Measurements from ENCODE around the gene POGZ. TPM values are rescaled to one million over a fixed set of nuclear protein-coding genes. Genes with fewer than 3 reads are reported as not detected.
"Not testable (repeated sequence)": the region's sequence is repeated elsewhere in the genome, so short reads cannot be mapped to it uniquely, and the experiment has no call there.

The POGZ gene
- total RNA-seq, 1 experiment from 2014 or later: 128 TPM

DNA sequence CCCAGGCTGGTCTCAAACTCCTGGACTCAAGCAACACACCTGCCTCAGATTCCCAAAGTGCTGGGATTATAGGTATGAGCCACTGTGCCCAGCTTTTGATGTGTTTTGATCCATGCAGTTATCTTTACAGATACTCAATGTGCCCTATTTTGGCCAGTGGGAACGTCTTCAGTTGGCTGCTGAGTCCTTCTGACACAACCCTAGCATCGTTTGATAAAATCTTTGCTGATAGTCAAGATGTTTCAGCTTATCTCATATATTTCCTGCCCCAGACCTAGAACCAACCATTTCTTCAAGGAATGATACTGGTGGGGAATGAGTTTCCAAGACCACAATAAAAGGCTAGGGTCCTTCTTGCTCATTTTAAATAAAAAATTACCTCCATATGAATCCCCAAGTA lies 11.6 kb downstream of the POGZ start:
- no peak for DNase-seq
- Mint-ChIP-seq H3K4me3 (ENCODE audit: low read depth, unreplicated experiment) (no peak overlapping the region), H3K36me3 (ENCODE audit: insufficient read depth, unreplicated experiment) (peaks cover 7% of the 10 kb centered on the region), H3K27me3 (ENCODE audit: unreplicated experiment) (no peaks in the 10 kb centered on the region), H3K4me1 (ENCODE audit: low read depth, unreplicated experiment) (peaks cover 8% of the 10 kb centered on the region), H3K9me3 (ENCODE audit: low read depth, unreplicated experiment) (no peaks in the 10 kb centered on the region), H3K27ac (ENCODE audit: unreplicated experiment) (no peak overlapping the region)
- TF ChIP-seq, protein P1, sequence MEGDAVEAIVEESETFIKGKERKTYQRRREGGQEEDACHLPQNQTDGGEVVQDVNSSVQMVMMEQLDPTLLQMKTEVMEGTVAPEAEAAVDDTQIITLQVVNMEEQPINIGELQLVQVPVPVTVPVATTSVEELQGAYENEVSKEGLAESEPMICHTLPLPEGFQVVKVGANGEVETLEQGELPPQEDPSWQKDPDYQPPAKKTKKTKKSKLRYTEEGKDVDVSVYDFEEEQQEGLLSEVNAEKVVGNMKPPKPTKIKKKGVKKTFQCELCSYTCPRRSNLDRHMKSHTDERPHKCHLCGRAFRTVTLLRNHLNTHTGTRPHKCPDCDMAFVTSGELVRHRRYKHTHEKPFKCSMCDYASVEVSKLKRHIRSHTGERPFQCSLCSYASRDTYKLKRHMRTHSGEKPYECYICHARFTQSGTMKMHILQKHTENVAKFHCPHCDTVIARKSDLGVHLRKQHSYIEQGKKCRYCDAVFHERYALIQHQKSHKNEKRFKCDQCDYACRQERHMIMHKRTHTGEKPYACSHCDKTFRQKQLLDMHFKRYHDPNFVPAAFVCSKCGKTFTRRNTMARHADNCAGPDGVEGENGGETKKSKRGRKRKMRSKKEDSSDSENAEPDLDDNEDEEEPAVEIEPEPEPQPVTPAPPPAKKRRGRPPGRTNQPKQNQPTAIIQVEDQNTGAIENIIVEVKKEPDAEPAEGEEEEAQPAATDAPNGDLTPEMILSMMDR (IDR thresholded peaks at IDR 0.05; ENCODE audit: unreplicated experiment): no peak
- intact Hi-C loops (cut with micrococcal nuclease; ENCODE audit: unreplicated experiment): no loop called here
- CTCF ChIA-PET: interaction anchor here (0.7 kb wide), 2 partner anchors 63 to 97 kb away, joined by 6 to 7 read pairs; no protein-coding TSS in a partner anchor
- BruUV-seq (replicated peaks): no TSS peak

DNA sequence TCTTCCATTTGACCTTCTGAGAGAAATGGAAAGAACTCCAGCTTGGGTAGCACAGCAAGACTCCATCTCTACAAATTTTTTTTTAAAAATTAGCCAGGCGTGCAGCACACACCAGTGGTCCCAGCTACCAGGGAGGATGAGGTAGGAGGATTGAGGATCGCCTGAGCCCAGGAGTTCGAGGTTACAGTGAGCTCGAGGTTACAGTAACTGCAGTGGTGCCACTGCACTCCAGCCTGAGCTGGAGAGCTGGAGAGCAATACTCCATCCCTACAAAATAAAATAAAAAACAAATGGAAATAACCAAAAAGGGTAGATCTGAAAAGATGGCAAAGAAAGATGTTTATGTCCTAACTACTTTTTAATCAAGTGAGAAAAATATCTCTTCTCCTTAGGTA lies 14.5 kb downstream of the POGZ start:
- Mint-ChIP-seq H3K4me1 (ENCODE audit: low read depth, unreplicated experiment) (peaks cover 8% of the 10 kb centered on the region), H3K27ac (ENCODE audit: unreplicated experiment) (peak overlapping the region; percentile 9), H3K27me3 (ENCODE audit: unreplicated experiment) (no peaks in the 10 kb centered on the region), H3K4me3 (ENCODE audit: low read depth, unreplicated experiment) (no peak overlapping the region), H3K9me3 (ENCODE audit: low read depth, unreplicated experiment) (no peaks in the 10 kb centered on the region), H3K36me3 (ENCODE audit: insufficient read depth, unreplicated experiment) (peaks cover 18% of the 10 kb centered on the region)
- no TSS peak for BruUV-seq (replicated peaks)
- intact Hi-C loops (cut with micrococcal nuclease; ENCODE audit: unreplicated experiment): loop anchor here (1.0 to 5.0 kb wide), 3 partner anchors 69 to 293 kb away; no protein-coding TSS in a partner anchor
- TF ChIP-seq, protein P1 (IDR thresholded peaks at IDR 0.05; ENCODE audit: unreplicated experiment): no peak
- no peak for DNase-seq
- CTCF ChIA-PET: interaction anchor here (1.4 to 1.5 kb wide), 2 partner anchors 69 to 290 kb away, joined by 5 read pairs; no protein-coding TSS in a partner anchor

- peak; percentile 76 for DNase-seq
- Mint-ChIP-seq H3K4me3 (ENCODE audit: low read depth, unreplicated experiment) (no peak overlapping the region), H3K27ac (ENCODE audit: unreplicated experiment) (peak overlapping the region; percentile 9), H3K4me1 (ENCODE audit: low read depth, unreplicated experiment) (peaks cover 8% of the 10 kb centered on the region), H3K9me3 (ENCODE audit: low read depth, unreplicated experiment) (no peaks in the 10 kb centered on the region), H3K27me3 (ENCODE audit: unreplicated experiment) (no peaks in the 10 kb centered on the region), H3K36me3 (ENCODE audit: insufficient read depth, unreplicated experiment) (peaks cover 18% of the 10 kb centered on the region)
- CTCF ChIA-PET: interaction anchor here (0.6 to 1.5 kb wide), 7 partner anchors 67 to 393 kb away, joined by 3 to 8 read pairs (median 5); partner anchors contain the start of genes CGN and TUFT1
- TF ChIP-seq, protein P1 (IDR thresholded peaks at IDR 0.05; ENCODE audit: unreplicated experiment): peak; percentile 64
- intact Hi-C loops (cut with micrococcal nuclease; ENCODE audit: unreplicated experiment): loop anchor here (1.0 to 5.0 kb wide), 3 partner anchors 69 to 293 kb away; no protein-coding TSS in a partner anchor
- no TSS peak for BruUV-seq (replicated peaks)
Measured at GRCh38 chr1:151443846-151444782, 15.2 kb downstream of the POGZ start.

DNA sequence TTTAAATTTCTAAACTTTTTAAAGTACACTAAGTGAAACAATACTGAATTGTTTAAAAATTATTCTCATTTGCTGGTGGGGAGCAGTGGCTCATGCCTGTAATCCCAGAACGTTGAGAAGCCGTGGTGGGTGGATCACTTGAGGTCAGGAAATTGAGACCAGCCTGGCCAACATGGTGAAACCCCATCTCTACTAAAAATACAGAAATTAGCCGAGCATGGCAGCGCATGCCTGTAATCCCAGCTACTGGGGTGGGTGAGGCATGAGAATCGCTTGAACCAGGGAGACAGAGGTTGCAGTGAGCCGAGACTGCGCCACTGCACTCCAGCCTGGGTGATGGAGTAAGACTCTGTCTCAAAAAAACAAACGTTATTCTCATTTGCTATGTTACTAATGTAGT lies 21.9 kb downstream of the POGZ start:
- H3K4me3 Mint-ChIP-seq (ENCODE audit: low read depth, unreplicated experiment); H3K9me3 Mint-ChIP-seq (ENCODE audit: low read depth, unreplicated experiment); DNase-seq; intact Hi-C loops (cut with micrococcal nuclease; ENCODE audit: unreplicated experiment); CTCF ChIA-PET; H3K27me3 Mint-ChIP-seq (ENCODE audit: unreplicated experiment); H3K4me1 Mint-ChIP-seq (ENCODE audit: low read depth, unreplicated experiment); BruUV-seq (replicated peaks); H3K27ac Mint-ChIP-seq (ENCODE audit: unreplicated experiment): not testable (repeated sequence)
- peaks cover 26% of the 10 kb centered on the region for H3K36me3 Mint-ChIP-seq (ENCODE audit: insufficient read depth, unreplicated experiment)

Data from Calu3 (cell line).